ENCODE results near the gene CMTM4.

The CMTM4 gene

DNA sequence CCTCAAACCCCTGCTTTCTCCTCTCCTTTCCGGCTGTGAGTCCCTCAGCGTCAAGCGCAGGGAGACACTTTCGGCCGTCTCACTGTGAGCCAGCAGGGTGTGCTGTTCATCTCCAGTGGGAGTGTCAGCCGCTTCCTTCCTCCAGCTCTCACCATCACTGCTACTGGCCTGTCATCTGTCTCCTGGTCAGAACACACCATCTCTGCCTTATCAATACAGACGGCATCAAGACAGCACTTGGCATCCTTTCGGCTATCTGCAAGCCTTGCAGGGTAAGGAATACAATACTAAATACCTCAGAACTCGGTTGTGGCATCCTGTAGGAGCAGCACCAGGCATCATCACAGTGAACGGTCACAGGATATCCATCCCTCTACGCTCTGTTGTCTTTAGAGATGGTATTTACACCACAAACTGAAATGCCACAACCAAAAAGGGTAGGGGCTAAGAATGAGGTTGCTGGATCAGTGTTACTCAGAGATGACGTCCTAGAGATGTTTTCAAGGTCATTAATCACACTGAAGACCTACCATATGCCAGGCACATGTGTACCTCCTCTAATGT is 20.7 kb upstream of the CMTM4 start:
- TF ChIP-seq FOXM1 (IDR thresholded peaks at IDR 0.05; ENCODE audit: borderline replicate concordance, low read depth): no peak
- no peak for TF ChIP-seq TAF1 (IDR thresholded peaks at IDR 0.05; ENCODE audit: low read depth)

DNA sequence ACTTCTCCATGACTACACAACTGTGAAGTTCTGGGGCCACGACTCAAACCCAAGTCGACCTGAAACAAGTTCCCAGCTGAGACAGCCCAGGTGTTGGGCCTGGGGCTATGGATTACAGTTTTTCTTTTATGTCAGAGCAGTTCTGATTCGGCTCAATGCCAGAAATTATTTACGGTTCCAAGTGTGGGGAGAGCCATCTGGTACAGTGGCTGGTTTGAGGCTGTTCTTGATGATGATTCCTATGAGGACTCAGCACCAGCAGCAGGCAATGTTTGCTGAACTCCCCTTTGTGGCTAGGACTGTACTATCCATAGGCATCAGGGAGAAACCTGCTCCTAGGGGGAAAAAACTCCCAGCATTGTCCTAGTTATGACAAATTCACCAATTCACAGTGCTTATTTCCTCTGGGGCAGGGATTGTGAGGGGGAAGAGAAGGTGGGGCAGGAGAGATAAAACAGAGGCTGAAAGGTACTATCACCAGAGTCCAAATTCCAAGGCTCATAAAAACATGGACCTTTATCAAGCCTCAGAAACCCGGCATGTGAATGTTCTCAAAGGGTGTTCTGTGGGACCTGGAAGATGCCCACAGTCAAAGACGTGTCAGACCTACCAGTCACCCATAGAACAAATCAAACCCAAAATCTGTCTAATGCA is 18.2 kb upstream of the CMTM4 start:
- no peak for TF ChIP-seq FOXM1 (IDR thresholded peaks at IDR 0.05; ENCODE audit: borderline replicate concordance, low read depth)
- no peak for TF ChIP-seq YY1 (IDR thresholded peaks at IDR 0.05; ENCODE audit: low read depth)
- no peak for TF ChIP-seq TCF12 (IDR thresholded peaks at IDR 0.05; ENCODE audit: low read depth)
- no peak for TF ChIP-seq EGR1 (IDR thresholded peaks at IDR 0.05)
- no peak for TF ChIP-seq TAF1 (IDR thresholded peaks at IDR 0.05; ENCODE audit: low read depth)
- TF ChIP-seq CEBPB (IDR thresholded peaks at IDR 0.05): no peak
- no peak for TF ChIP-seq EP300 (IDR thresholded peaks at IDR 0.05; ENCODE audit: borderline replicate concordance)
- no peak for TF ChIP-seq CREB1 (IDR thresholded peaks at IDR 0.05; ENCODE audit: low read depth)
- TF ChIP-seq, protein P1, sequence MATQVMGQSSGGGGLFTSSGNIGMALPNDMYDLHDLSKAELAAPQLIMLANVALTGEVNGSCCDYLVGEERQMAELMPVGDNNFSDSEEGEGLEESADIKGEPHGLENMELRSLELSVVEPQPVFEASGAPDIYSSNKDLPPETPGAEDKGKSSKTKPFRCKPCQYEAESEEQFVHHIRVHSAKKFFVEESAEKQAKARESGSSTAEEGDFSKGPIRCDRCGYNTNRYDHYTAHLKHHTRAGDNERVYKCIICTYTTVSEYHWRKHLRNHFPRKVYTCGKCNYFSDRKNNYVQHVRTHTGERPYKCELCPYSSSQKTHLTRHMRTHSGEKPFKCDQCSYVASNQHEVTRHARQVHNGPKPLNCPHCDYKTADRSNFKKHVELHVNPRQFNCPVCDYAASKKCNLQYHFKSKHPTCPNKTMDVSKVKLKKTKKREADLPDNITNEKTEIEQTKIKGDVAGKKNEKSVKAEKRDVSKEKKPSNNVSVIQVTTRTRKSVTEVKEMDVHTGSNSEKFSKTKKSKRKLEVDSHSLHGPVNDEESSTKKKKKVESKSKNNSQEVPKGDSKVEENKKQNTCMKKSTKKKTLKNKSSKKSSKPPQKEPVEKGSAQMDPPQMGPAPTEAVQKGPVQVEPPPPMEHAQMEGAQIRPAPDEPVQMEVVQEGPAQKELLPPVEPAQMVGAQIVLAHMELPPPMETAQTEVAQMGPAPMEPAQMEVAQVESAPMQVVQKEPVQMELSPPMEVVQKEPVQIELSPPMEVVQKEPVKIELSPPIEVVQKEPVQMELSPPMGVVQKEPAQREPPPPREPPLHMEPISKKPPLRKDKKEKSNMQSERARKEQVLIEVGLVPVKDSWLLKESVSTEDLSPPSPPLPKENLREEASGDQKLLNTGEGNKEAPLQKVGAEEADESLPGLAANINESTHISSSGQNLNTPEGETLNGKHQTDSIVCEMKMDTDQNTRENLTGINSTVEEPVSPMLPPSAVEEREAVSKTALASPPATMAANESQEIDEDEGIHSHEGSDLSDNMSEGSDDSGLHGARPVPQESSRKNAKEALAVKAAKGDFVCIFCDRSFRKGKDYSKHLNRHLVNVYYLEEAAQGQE (IDR thresholded peaks at IDR 0.05; ENCODE audit: low read depth): no peak
- TF ChIP-seq NFIC (IDR thresholded peaks at IDR 0.05): no peak
- no peak for TF ChIP-seq RAD21 (IDR thresholded peaks at IDR 0.05; ENCODE audit: low read depth)
- TF ChIP-seq, protein P2, sequence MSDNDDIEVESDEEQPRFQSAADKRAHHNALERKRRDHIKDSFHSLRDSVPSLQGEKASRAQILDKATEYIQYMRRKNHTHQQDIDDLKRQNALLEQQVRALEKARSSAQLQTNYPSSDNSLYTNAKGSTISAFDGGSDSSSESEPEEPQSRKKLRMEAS (IDR thresholded peaks at IDR 0.05): no peak
- TF ChIP-seq TEAD4 (IDR thresholded peaks at IDR 0.05): no peak
- no peak for TF ChIP-seq ZBTB7A (IDR thresholded peaks at IDR 0.05; ENCODE audit: low read depth)
- TF ChIP-seq, protein P3, sequence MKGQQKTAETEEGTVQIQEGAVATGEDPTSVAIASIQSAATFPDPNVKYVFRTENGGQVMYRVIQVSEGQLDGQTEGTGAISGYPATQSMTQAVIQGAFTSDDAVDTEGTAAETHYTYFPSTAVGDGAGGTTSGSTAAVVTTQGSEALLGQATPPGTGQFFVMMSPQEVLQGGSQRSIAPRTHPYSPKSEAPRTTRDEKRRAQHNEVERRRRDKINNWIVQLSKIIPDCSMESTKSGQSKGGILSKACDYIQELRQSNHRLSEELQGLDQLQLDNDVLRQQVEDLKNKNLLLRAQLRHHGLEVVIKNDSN (IDR thresholded peaks at IDR 0.05): no peak

DNA sequence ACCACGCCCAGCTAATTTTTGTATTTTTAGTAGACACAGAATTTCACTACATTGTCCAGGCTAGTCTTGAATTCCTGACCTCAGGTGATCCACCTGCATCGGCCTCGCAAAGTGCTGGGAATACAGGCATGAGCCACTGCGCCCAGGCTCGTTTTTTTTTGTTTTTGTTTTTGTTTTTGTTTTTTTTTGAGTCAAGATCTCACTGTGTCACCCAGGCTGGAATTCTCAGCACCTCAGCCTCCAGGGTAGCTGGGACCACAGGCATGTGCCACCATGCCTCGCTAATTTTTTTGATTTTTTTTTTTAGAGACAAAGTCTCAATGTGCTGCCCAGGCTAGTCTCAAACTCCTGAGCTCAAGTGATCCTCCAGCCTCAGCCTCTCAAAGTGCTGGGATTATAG is 17.5 kb upstream of the CMTM4 start:
- no peak for TF ChIP-seq EP300 (IDR thresholded peaks at IDR 0.05; ENCODE audit: borderline replicate concordance)
- no peak for TF ChIP-seq CREB1 (IDR thresholded peaks at IDR 0.05; ENCODE audit: low read depth)
- no peak for TF ChIP-seq ZBTB7A (IDR thresholded peaks at IDR 0.05; ENCODE audit: low read depth)
- TF ChIP-seq EGR1 (IDR thresholded peaks at IDR 0.05): no peak
- no peak for TF ChIP-seq FOXM1 (IDR thresholded peaks at IDR 0.05; ENCODE audit: borderline replicate concordance, low read depth)
- TF ChIP-seq, protein P2 (IDR thresholded peaks at IDR 0.05): no peak
- TF ChIP-seq, protein P3 (IDR thresholded peaks at IDR 0.05): no peak
- TF ChIP-seq RAD21 (IDR thresholded peaks at IDR 0.05; ENCODE audit: low read depth): no peak
- TF ChIP-seq NFIC (IDR thresholded peaks at IDR 0.05): no peak
- no peak for TF ChIP-seq CEBPB (IDR thresholded peaks at IDR 0.05)
- TF ChIP-seq TCF12 (IDR thresholded peaks at IDR 0.05; ENCODE audit: low read depth): no peak
- no peak for TF ChIP-seq TEAD4 (IDR thresholded peaks at IDR 0.05)
- no peak for TF ChIP-seq TAF1 (IDR thresholded peaks at IDR 0.05; ENCODE audit: low read depth)
- no peak for TF ChIP-seq YY1 (IDR thresholded peaks at IDR 0.05; ENCODE audit: low read depth)
- TF ChIP-seq, protein P1 (IDR thresholded peaks at IDR 0.05; ENCODE audit: low read depth): no peak

DNA sequence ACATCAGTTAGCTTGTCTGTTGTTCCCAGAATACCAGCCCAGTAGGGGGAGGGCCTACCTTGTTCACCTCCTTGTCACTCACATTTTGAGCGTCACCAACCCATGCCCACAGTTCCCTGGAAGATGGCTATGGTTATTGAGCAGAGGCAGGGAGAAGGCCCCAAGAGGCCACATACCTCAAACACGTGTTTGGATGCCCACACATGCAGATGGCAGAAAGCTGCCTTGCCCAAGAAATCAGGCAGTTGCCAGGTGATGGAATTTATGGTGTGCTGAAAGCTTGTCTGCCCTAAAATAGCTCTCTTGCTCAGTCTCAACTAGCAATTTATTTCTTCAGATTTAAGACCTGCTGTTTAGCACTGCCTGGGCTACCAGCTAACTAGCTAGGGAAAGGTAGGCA is 16.5 kb upstream of the CMTM4 start:
- TF ChIP-seq, protein P3 (IDR thresholded peaks at IDR 0.05): no peak
- TF ChIP-seq TAF1 (IDR thresholded peaks at IDR 0.05; ENCODE audit: low read depth) (no peak), EP300 (IDR thresholded peaks at IDR 0.05; ENCODE audit: borderline replicate concordance) (no peak), EGR1 (IDR thresholded peaks at IDR 0.05) (no peak), TEAD4 (IDR thresholded peaks at IDR 0.05) (no peak), RAD21 (IDR thresholded peaks at IDR 0.05; ENCODE audit: low read depth) (no peak), TCF12 (IDR thresholded peaks at IDR 0.05; ENCODE audit: low read depth) (no peak), NFIC (IDR thresholded peaks at IDR 0.05) (no peak), FOXM1 (IDR thresholded peaks at IDR 0.05; ENCODE audit: borderline replicate concordance, low read depth) (no peak), YY1 (IDR thresholded peaks at IDR 0.05; ENCODE audit: low read depth) (no peak), ZBTB7A (IDR thresholded peaks at IDR 0.05; ENCODE audit: low read depth) (no peak)
- TF ChIP-seq, protein P2 (IDR thresholded peaks at IDR 0.05): no peak
- TF ChIP-seq, protein P1 (IDR thresholded peaks at IDR 0.05; ENCODE audit: low read depth): no peak

Measured in Ishikawa (cell line).